Eye (tissue), 1 donor: ENCODE data around the gene DUSP7.
A peak's percentile ranks its signal among the peaks of the same experiment; 100 is the strongest.

Experiments
- DNase-seq: peaks from one replicate; pipeline ENCODE4 v3.0.0-alpha.2; 2015

The DUSP7 gene

GRCh38 chr3:52004906-52005395, 51.4 kb downstream of the DUSP7 start:
- no peak for DNase-seq

GRCh38 chr3:52004163-52004787, 52.1 kb downstream of the DUSP7 start:
- DNase-seq = peak; percentile 90

GRCh38 chr3:52002748-52003147, 53.6 kb downstream of the DUSP7 start:
- DNase-seq = no peak

- peak; percentile 95 for DNase-seq
These were observed 54.9 kb downstream of the DUSP7 start for GRCh38 chr3:52001443-52001974.

- no peak for DNase-seq
These were observed 56.5 kb downstream of the DUSP7 start for GRCh38 chr3:51999846-52000245.
